Kidney epithelial cell (primary cell): ENCODE measurements around the gene NLGN4X. TPM values are rescaled to one million over a fixed set of nuclear protein-coding genes. Genes with fewer than 3 reads are reported as not detected.

Source experiments
- DNase-seq: peaks from one replicate; pipeline ENCODE4 v3.0.0-alpha.2; 2010; ENCODE audit warnings: low read depth
- H3K27me3 ChIP-seq: 2 replicates; pipeline ENCODE4 v1.6.0; 2011; ENCODE audit warnings: low read length; ENCODE audit not compliant: control insufficient read depth, insufficient read depth
- H3K36me3 ChIP-seq: 2 replicates; pipeline ENCODE4 v1.5.1; 2011; ENCODE audit warnings: low read length; ENCODE audit not compliant: control insufficient read depth, insufficient read depth
- H3K4me3 ChIP-seq: 2 replicates; pipeline ENCODE4 v1.5.1; 2011; ENCODE audit warnings: low read depth, mild to moderate bottlenecking, control low read depth, low read length
- CTCF ChIP-seq: IDR thresholded peaks from 2 replicates; pipeline ENCODE4 v1.5.1; 2011; ENCODE audit warnings: mild to moderate bottlenecking, moderate library complexity, low read length, control low read depth, inconsistent platforms; ENCODE audit not compliant: insufficient read depth, poor library complexity, severe bottlenecking
- total RNA-seq: library from RNA; depleted of rRNA; stranded (reverse); fragments of >200 nt; gene quantifications from 2 replicates; pipeline ENCODE4 v1.2.3, GENCODE V29; 2015

The NLGN4X gene
- total RNA-seq, 1 donor from 2014 or later, result 1.5 TPM

- Histone ChIP-seq H3K27me3 (no peaks in the 10 kb centered on the region), H3K36me3 (no peaks in the 10 kb centered on the region), H3K4me3 (no peak overlapping the region)
- TF ChIP-seq CTCF, result no peak
- no peak for DNase-seq
Observed at GRCh38 chrX:5857232-5857631, 371.4 kb downstream of the NLGN4X start.

GRCh38 chrX:5852941-5853340 lies 375.7 kb downstream of the NLGN4X start:
- H3K36me3 ChIP-seq, result no peaks in the 10 kb centered on the region
- no peak for TF ChIP-seq CTCF

GRCh38 chrX:5842601-5843000 lies 386.1 kb downstream of the NLGN4X start:
- no peak overlapping the region for H3K4me3 ChIP-seq
- no peaks in the 10 kb centered on the region for H3K36me3 ChIP-seq
- DNase-seq, result no peak
- no peaks in the 10 kb centered on the region for H3K27me3 ChIP-seq
- TF ChIP-seq CTCF, result no peak

More at GRCh38 chrX:5852941-5853340, 375.7 kb downstream of the NLGN4X start:
- DNase-seq, result no peak
- no peak overlapping the region for H3K4me3 ChIP-seq
- H3K27me3 ChIP-seq, result no peaks in the 10 kb centered on the region
